Measurements from ENCODE around the gene MIAT.
A peak's percentile ranks its signal among the peaks of the same experiment; 100 is the strongest.
"Not testable (repeated sequence)": the region's sequence is repeated elsewhere in the genome, so short reads cannot be mapped to it uniquely, and the experiment has no call there.

Gene MIAT

DNA sequence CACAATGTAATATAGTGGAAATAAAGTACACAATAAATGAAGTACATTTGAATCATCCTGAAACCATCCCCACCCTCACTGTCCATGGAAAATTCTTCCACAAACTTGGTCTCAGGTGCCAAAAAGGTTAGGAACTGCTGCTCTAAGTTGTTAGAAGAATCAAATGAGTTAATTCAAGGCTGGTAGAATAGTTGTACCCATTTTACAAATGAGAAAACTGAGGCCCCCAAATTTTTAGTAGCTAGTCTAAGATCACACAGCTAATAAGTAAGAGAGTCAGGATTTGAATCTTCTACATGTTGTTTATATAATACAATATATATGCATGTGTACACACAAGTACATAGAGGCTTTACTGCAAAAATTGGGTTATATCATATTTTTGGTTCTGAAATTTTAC is 43.1 kb downstream of the MIAT start:
- DNase-seq: no peak

DNA sequence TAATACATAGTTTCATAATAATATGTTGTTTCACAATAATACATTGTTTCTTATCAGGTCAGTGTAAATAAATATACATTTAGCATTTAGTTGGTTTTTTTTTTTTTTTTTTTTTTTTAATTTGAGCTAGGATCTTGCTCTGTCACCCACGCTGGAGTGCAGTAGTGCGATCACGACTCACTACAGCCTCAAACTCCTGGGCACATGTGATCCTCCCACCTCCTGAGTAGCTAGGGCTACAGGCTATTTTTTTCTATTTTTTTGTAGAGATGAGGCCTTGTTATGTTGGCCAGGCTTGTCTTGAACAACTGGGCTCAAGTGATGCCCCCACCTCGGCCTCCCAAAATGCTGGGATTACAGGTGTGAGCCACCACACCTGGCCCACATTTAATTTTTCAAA is 43.5 kb downstream of the MIAT start:
- DNase-seq: no peak

DNA sequence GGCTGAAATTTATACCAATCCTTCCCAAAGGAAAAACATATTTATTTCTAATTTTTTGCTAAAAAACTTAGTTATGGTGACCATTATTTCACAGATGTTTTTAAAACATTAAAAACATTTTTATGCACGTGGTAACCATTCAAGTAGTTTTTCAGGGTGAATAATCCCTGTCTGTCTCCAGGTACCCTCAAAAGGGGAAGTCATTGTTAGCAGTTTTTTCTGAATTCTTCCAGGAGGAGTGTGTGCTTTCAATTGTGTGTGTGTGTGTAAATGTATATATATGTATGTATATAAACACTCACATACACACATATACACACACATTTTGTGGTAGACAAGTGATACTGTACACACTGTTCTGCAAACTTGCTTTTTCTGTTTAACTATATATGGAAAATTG is 43.9 kb downstream of the MIAT start:
- DNase-seq: no peak

DNA sequence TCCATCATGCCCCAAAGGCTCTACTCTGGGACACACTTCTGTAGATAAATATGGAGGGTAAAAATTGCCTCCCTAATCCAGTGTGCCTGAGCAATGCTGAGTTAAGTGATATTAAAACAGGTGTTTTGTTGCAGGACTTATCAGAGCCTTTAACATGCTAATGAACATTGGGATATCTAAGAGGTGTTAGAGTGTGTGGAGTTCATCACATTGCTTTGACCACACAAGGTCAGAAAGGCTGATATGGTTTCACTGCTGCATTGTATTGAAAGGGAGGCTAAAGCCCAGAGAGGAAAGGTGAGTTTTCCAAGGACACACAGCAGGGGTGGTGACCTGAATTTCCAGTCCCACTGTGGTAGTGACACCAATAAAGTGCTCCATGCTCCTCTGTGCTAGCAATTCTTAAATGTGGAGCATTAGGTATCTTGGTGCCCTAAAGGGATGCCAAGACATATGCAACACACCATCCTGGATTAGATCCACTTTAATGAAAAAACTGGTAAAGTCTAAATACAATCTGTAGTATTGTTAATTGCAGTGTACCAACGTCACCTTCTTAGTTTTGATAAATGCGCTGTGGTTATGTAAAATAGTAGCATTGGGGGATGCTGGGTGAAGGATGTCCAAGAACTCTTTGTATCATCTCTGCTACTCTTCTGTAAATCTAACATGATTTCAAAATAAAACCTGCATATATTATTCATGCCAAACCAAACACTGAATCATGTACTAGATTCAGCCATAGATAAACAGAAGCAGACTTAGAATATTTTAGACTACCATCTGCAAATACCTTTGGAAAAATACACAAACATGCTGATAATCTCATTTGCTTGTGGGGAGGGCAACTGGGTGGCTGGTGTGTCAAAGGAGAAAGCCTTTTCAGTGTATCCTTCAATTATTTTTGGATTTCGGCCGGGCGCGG is 45.8 kb downstream of the MIAT start:
- peak; percentile 53 for DNase-seq

DNA sequence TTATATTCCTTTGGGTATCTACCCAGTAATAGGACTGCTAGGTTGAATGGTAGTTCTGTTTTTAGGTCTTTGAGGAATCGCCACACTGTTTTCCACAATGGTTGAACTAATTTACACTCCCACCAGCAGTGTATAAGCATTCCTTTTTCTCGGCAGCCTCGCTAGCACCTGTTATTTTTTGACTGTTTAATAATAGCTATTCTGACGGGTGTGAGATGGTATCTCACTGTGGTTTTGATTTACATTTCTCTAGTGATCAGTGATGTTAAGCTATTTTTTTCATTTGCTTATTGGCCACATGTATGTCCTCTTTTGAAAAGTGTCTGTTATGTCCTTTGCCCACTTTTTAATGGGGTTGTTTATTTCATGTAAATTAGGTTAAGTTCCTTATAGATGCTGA is 48.0 kb downstream of the MIAT start:
- not testable (repeated sequence) for DNase-seq

DNA sequence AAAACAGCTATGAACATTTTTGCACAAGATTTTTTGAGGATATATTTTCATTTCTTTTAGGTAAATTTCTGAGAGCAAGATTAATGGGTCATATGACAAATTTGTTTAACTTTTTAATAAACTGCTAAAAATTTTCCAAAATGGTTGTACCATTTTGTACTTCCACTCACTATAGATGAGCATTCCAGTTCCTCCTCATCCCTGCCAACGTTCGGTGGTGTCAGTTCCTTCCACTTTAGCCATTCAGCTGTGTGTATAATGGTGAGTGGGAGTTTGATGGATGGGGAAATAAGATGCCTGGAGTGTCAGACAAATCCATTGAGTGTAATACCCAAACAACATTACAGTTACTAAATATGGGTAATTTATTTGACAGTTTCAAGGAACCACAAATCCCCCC is 49.7 kb downstream of the MIAT start:
- no peak for DNase-seq

DNA sequence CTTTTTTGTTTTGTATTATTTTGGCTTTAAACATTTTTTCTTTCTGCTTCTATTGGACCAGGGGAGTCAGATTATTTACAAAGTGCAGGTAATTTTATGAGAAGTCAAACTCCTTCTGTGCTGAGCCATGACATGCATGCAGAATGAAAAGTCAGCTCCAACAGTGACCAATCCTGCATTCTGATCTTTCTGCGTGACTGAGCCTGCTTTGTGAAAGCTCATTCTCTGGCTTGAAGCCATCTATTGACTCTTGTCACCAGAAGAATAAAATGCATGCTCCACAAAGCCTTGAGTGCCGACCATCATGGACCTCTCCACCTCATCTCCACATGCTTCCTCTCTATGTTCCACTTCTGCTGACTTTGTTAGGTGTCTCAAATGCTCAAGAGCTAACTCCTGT is 50.2 kb downstream of the MIAT start:
- DNase-seq: no peak

DNA sequence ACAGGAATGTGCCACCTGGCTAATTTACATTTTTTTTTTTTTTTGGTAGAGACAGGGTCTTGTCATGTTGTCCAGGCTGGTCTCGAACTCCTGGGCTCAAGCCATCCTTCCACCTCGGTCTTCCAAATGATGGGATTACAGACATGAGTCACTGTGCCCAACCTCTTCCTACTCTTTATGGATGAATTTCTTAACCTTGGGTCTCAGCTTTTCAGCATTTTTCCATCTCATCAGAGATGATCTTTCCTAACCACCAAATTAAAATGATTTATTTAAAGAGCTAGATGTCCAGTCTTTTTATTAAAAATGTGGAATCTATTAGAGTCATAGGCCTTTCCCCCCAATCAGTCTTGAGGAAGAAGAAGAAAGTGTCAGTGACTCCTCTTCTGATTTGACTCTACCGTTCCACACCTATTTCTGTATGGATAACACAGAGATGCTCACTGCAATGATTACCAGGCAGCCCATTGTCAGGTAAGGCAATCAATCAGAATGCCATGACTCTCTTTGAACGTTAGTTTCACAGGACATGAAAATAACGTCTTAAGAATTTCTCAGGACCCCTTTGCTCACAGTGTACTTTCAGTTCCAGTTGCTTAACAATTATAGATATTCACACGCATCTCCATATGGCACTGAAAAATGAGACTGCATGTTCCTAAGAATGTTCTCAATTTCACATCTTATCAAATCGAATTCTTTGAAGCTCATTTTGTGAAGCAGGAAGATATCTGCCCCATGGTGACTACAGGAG is 51.0 kb downstream of the MIAT start:
- DNase-seq: no peak

DNA sequence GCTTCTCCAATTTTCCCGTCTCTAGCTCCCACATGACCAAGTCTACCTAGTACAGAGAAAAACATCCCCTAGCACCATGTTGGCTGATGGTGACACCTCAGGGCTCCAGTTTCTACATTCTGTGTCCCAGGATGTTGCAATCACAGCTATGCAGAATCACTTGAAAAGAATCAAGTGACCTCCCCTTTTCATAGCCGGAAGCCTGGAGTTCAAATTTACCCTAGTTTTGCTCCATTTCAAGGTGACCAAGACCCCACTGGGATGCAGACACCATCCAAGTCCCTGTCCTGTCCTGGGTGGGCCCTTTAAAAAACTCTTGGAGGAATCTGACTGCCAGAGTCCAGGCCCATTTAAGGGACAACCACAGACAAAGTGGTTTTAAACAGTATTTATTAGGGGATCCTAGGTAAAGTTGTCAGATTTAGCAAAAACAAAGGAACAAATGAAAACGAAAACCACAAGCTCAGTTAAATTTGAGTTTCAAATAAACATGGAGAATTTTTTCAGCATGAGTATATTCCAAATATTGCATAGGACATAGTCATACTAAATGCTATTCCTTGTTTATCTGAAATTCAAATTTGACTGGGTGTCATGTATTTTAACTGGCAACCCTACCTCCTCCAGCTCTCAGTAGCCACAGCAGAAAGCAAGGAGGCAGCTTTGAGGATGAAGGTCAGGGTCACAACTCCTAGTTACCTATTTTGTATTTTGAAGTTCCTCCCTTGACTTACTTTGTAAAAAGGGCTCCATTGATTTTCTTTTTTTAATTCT is 52.4 kb downstream of the MIAT start:
- DNase-seq: peak; percentile 61

DNA sequence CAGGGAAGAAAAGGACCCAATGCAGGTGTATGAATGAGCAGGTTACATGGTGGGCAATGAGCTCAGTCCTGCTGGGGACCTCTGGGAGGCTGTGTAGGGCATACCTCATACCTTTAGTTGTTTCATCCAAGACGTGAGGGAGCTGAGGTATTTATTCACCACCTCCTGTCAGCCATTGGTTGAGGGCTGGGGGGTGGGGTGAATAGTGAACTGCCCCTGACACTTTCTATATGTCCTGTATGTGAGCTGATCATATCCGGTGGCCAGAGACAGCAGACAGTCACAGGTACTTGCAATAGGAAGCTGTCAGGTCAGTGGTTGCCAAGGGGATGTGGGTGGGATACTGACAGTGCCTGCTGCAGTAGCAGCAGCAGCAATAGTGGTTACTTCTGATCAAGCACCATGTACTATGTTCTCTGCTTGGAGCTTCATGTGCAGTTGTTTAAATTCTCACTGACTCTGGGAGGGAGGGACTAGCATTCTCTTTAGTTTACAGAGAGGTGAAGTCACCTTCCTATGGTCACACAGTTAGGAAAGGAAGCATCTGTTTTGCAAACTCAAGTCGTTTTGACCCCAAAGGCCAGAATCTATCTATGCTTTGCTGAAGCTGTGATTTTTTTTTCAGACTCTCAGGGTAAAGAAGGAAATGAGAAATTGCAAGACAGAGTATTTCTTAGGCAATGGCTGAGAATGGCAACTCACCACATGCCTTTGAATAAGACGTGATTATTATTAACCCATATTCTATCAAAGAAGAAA is 54.0 kb downstream of the MIAT start:
- no peak for DNase-seq

DNA sequence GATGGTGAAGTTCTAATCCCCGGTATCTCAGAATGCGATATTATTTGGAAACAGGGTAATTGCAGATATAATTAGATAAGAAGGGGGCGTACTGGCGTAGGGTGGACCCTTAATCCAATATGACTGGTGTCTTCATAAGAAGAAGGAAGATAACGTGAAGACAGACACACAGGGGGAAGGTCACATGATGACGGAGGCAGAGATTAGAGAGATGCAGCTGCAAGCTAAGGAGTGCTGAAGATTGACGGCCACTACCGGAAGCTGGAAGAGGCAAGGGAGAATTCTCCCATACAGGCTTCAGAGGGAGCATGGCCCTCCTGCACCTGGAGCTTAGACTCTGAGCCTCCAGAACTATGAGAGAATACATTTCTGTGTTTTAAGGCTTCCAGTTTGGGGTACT is 54.8 kb downstream of the MIAT start:
- no peak for DNase-seq

DNA sequence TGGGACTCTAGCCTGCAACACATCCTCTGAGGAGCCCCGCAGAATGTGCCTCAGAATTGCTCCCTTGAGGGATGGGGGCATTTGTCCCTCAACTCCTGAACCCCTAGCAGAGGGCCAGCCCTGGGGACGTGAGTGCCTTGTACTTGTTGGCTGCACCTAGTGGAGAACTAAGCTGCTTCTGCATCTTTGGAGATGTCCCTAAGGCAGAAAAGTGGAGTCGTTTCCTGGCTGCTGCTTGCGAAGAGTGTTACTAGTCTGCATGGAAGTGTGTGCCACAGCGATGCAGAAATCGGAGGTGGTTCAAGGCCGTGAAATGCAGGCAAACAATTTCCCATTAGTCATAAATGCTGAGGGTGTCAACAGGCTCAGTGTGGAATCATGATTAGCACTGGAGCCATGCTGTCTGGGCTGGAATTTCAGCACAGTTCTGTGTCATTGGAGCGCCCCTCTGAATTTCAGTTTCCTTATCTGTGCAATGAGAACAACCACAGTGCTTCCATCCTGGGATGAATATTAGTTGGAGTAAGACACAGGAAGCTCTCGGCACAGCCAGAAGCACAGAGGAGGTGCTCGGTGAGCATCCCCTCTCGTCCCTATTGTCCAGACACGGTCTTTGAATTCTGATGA is 56.5 kb downstream of the MIAT start:
- peak; percentile 95 for DNase-seq

DNA sequence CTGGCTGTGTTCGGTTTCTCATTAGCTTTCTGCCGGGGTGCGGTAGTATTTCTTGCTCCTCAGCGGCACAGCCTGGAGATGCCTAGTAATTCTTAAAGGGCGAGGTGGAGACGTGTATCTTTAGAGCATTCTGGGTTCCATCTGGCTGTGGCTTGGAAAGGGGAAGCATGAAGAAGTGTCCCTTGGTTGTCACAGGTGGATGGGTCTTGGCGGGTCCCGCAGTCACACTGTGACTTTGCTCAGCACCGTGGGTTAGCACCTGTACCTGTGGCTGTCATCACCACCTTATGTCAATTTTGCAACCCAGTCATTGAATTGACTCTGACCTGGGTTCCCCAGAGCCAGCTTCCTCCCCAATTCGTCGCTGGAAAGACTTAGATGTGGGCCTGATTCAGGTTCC is 57.6 kb downstream of the MIAT start:
- DNase-seq: no peak

DNA sequence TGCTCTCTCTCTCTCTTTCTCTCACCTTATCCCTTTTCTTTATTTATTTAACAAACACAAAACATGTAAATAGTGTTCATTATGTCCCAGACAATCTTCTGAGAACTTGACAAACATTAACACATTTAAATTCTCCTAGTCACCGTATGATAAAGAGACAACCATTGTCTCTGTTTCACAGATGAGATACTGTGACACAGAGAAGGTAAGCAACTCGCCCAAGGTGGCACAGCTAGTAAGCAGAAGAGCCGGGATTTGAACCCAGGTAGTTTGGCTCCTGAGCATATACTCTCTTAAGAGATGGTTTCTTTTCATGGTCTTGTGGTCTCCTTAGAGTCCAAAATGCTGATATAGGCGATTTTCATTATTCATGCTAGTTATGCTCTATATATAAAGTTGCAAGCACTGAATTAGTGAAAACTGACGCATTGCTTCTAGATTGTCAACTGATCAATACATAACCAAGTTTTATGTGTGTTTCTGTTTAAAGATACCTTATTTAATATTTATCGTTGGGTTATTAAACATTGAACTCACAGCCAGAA is 58.1 kb downstream of the MIAT start:
- DNase-seq: no peak

DNA sequence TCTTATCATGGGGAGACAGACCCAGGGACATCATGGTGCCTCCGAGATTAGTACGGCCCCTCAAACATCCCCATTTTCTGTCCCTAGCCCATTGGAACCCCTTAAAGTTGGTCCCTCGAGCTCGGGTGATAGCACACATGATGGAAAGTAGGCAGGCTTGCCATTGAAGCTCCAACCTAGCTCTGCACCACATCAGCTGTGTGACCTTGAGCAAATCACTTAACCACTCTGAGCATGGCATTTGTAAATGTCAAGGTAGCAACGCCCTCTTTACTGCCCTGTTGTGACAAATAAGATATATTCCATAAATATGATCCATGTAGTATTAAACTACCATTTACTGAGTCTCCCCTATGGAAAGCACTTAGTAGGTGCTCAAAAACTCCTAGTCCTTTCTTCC is 61.1 kb downstream of the MIAT start:
- DNase-seq: no peak

DNA sequence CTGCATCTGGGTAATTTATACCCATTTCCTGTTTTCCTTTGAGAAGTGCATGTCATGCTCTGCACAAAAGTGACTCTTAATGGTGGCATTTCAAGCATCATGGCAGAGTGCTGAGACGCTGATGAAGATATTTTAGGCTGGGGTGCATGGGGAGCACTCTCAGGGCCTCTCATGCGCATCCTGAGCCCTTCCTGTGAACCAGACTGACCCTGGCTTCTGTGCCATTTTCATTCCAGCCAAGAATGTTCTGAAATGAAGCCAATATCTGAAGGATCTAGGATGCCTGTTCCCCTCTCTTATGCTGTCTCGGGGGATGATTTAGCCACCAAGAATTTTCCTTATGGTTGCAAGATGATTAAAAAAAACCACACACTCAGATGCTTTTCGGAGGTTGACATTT is 61.5 kb downstream of the MIAT start:
- peak; percentile 100 for DNase-seq

DNA sequence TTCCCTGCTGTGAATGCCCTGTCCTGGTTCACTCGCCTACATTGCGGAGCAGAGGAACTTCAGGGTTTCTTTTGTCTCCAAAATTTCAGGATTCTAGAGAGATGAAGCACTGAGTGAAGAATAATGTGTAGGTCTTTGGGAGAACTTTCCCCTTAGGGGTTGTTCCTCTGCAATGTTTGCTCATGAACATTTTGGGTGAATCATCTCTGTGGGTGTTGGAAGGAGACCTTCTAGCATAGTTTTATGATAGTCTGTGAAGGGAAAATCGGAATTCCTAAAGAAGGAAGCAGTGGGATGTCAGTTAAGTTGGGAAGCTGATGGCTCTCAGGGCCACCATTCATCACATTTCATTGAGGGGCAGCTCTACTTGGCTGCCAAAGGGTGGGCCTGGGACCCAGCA is 64.8 kb downstream of the MIAT start:
- DNase-seq: peak; percentile 84

DNA sequence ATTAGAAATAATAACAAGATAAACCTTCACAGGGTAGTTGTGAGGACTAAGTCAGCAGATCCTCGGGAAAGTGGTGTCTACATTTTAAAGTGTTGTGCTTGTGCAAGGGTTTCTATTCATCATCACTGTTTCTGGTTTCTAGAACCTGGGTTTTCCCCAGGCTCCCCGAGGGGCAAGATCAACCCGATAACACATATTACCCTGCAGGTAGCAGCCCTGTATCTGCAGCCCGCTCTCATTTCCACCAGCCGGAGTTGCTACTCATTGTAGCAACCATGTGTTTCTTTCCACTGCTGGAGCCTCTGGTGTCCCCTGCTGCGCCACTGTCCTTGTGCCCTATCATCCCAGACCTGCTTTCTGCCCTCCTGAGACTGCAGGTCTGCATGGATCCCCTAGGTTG is 67.0 kb downstream of the MIAT start:
- no peak for DNase-seq

DNA sequence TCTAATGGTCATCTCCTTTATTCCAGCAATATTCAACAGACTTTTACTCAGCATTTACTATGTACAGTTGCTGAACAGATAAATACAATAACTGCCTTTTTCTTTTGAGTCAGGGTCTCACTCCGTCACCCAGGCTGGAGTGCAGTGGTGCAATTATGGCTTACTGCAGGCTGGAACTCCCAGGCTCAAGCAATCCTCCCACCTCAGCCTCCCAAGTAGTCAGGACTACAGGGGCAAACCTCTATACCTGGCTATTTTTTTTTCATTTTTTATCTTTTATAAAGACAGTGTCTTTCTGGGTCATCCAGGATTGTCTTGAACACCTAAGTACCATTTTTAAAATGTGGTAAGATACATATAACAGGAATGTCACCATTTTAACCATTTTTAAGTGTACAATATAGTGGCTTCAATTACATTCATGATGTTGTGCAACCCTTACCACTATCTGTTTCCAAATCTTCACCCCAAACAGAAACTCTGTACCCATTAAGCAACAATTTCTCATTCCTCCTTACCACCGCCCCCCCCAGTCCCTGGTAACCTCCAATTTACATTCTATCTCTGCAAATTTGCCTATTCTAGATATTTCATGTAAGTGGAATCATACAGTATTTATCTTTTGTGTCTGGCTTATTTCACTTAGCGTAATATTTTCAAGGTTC is 67.8 kb downstream of the MIAT start:
- no peak for DNase-seq
